ENCODE results near the gene GRIA3. TPM values are rescaled to one million over a fixed set of nuclear protein-coding genes. Genes with fewer than 3 reads are reported as not detected.
"Not testable (repeated sequence)": the region's sequence is repeated elsewhere in the genome, so short reads cannot be mapped to it uniquely, and the experiment has no call there.

Gene GRIA3
- total RNA-seq, 4 donors from 2014 or later = 0.19 to 1.1 (median 0.55) TPM

GRCh38 chrX:123277347-123277746 lies 93.3 kb downstream of the GRIA3 start:
- DNase-seq (ENCODE audit: low spot score) (no peak), ATAC-seq (ENCODE audit: low FRiP score) (no peak)
- no peak for TF ChIP-seq CTCF (IDR thresholded peaks at IDR 0.05)

DNA sequence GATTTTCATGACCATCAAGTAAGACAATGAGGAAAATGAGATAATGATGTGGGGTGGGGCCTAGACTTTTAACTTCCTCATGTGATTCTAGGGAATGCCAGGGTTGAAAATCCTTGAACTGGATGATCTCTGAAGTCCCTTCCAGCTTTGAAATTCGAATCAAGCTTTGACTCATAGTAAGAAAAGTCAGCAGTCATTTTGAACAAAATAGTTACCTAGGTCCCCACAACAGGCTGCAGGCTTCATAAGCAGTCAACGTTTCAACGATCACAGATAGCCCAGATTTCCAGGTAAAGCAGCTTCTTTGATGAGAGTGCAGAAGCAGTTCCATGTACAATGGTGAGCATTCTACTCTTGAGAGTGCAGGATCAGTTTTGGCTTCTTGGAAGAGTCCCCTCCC lies 93.7 kb downstream of the GRIA3 start:
- no peak for DNase-seq (ENCODE audit: low spot score)
- no peak for TF ChIP-seq CTCF (IDR thresholded peaks at IDR 0.05)
- no peak for ATAC-seq (ENCODE audit: low FRiP score)

- DNase-seq (ENCODE audit: low spot score) (no peak), ATAC-seq (ENCODE audit: low FRiP score) (no peak)
- no peak for TF ChIP-seq CTCF (IDR thresholded peaks at IDR 0.05)
Observed at GRCh38 chrX:123282241-123282640, 98.2 kb downstream of the GRIA3 start.

GRCh38 chrX:123283407-123283806 lies 99.3 kb downstream of the GRIA3 start:
- not testable (repeated sequence) for ATAC-seq (ENCODE audit: low FRiP score); DNase-seq (ENCODE audit: low spot score)

- no peak for TF ChIP-seq CTCF (IDR thresholded peaks at IDR 0.05)
- DNase-seq (ENCODE audit: low spot score) (no peak), ATAC-seq (ENCODE audit: low FRiP score) (no peak)
Observed at GRCh38 chrX:123291623-123292022, 107.5 kb downstream of the GRIA3 start.

DNA sequence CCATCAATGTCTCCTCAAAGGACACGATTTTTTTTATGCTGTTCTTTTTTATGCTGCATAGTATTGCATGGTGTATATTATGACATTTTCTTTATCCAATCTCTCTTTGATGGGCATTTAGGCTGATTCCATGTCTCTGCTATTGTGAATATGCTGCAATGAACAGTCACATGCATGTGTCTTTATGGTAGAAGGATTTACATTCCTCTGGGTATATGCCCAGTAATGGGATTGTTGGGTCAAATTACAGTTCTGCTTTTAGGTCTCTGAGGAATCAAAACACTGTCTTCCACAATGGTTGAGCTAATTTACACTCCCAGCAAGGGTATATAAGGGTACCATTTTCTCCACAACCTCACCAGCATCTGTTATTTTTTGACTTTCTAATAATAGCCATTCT lies 113.9 kb downstream of the GRIA3 start:
- TF ChIP-seq CTCF (IDR thresholded peaks at IDR 0.05) = no peak
- ATAC-seq (ENCODE audit: low FRiP score) (no peak), DNase-seq (ENCODE audit: low spot score) (no peak)

- no peak for TF ChIP-seq CTCF (IDR thresholded peaks at IDR 0.05)
- no peak for ATAC-seq (ENCODE audit: low FRiP score)
- DNase-seq (ENCODE audit: low spot score) = no peak
Observed at GRCh38 chrX:123303429-123303828, 119.4 kb downstream of the GRIA3 start.

DNA sequence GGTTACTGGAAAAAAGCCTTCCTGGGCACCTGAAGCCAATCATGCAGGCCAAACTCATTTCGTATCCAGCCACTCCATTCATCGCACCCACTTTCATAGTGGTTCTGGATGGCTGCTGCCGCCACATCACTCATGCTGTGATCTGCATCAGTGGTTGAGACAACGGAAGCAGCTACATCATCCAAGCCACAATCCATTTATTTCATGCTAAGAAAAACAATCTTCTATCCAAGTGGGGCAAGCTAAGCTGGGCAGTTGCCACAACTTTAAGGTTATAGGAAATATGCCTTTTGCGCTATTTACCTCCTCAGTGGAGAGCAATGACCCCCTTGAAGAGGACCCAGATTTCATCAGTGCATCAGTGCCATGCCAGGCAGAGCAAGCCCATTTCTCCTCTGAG lies 124.6 kb downstream of the GRIA3 start:
- no peak for TF ChIP-seq CTCF (IDR thresholded peaks at IDR 0.05)
- ATAC-seq (ENCODE audit: low FRiP score) (no peak), DNase-seq (ENCODE audit: low spot score) (no peak)
